HG02852 (cell line): ENCODE data around the gene TENT5A.
A peak's percentile ranks its signal among the peaks of the same experiment; 100 is the strongest.
"Not testable (repeated sequence)": the region's sequence is repeated elsewhere in the genome, so short reads cannot be mapped to it uniquely, and the experiment has no call there.

Experiments
- ATAC-seq: cut with Tn5 transposase; IDR thresholded peaks from one replicate; pipeline ENCODE4 v1.9.1; 2021; ENCODE audit warnings: mild to moderate bottlenecking, moderate library complexity; ENCODE audit not compliant: unreplicated experiment

The TENT5A gene

GRCh38 chr6:81751388-81752083, 945 bp downstream of the TENT5A start:
- no peak for ATAC-seq

GRCh38 chr6:81750681-81751387, 1.6 kb downstream of the TENT5A start:
- no peak for ATAC-seq

GRCh38 chr6:81750200-81750599, 2.3 kb downstream of the TENT5A start:
- ATAC-seq, result no peak

DNA sequence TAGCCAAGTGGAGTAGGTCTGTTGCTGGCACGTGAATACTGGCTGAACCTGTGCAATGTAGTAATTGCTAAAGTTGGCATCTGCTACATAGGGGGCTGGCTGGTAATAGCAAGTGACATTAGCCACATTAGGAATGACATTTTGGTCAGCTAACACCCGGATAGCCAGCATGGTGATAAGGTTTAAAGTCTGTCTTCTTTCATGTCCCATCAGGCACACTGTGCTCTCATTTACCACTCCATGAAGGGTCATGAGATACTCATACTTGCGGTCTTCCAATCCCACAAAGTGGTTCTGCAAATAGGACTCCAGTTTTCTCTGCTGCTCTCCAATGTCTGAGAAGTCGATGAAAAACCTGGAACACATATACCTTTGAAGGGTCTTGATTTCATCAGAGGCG, 2.8 kb downstream of the TENT5A start:
- ATAC-seq, result no peak

DNA sequence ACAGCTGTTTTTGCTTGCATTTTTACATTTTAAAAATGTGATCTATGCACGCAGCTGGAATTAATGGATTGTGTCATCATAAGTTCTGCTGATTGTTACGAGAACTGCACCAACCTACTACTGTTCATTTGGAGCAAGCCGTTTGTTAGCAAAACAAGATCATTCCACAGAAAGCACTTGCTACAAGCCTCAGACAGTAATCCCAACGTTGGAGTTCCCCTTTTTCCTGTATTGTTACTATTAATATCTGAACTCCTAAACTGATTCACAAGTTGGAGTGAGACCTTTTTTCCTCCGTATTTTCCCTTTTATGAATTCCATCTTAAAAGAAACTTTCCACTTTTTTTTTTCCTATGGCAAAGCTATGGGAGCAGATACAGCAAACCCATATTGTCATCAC, 3.5 kb downstream of the TENT5A start:
- no peak for ATAC-seq

DNA sequence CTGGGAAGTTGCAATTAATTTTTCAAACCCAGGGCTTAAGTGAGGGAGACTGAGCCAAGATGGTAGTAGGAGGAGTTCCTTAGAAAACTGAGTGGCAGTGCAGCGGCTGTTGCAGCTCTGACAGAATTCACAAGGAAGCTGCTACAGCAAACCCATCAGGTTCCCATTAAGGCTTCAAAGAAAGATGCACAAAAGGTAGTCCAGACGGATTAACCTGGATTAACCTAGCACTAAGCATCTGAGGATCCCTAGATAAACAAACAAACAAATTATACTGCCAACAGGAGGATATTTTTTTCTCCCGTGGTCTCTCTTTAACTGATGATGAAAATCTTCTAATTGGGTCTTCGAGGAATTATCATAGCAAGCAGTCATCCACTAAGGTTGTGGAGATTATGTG, 5.2 kb downstream of the TENT5A start:
- no peak for ATAC-seq

- no peak for ATAC-seq
Observed at GRCh38 chr6:81744131-81744530, 8.3 kb downstream of the TENT5A start.

DNA sequence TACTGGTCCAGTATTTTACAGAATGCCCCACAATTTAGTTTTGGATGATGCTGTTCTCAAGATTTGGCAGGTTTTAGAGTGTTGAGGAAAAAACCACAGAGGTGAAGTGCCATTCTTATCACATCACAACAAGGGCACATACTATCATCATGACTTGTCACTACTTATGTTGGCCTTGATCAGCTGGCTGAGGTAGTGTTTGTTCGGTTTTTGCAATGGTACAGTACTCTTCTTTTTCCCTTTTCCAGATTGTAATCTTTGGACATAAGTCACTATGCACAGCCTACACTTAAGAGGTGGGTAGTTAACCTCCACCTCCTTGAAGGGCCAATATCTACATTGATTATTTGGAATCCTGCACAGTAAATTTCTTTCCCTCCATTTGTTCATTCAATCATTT, 8.8 kb downstream of the TENT5A start:
- ATAC-seq, result no peak

- ATAC-seq, result no peak
Observed at GRCh38 chr6:81741689-81742088, 10.8 kb downstream of the TENT5A start.

- ATAC-seq, result not testable (repeated sequence)
Observed at GRCh38 chr6:81740591-81740990, 11.9 kb downstream of the TENT5A start.

GRCh38 chr6:81739230-81740195, 13.0 kb downstream of the TENT5A start:
- ATAC-seq, result no peak

DNA sequence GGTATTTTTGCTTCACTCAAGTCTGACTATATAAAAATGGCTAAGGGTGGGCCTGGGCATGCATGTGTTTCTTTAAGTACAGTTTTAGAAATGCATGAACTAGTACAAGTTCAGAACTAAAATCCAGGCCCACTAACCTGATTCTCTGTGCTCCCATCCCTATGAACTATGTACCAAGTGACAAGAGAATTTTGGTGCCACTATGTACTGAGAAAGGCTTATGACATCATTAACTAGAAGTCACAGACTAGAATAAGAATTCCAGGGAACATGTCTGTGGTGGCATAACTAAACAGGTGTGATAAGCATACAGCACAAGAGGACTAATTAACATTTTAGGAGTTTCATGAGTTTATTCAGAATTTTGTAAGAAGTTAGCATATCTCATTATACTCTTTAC, 16.1 kb downstream of the TENT5A start:
- ATAC-seq, result no peak

DNA sequence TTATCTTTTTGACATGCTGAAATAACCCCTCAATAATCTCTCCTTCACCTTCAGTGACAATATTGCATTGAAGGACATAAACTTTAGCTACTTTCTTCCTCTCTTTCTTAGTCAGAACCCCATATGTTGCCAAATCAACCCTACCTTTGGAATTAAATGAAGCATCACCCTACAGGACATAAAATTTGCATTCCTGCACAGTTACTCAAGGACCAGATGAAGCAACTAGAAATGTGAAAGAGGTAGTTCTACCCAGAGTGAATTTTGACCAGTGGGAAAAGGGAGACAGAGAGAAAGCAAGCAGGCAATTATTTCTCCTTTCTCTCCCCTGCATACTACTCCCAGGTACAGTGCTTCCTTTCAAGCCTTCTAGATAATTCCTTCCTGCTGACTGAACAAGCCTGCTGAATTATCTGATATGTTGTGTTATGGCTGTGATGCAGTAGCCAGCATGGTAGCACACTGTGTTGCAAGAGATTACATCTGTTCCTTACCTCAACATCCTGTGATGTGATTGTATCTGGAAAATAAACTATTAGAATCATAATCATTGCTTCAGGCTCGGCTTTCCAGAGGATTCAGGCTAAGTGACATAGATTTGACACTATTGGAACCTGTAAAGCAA, 16.6 kb downstream of the TENT5A start:
- no peak for ATAC-seq

- no peak for ATAC-seq
Observed at GRCh38 chr6:81734500-81735150, 17.9 kb downstream of the TENT5A start.

- ATAC-seq, result no peak
Observed at GRCh38 chr6:81734081-81734480, 18.4 kb downstream of the TENT5A start.

DNA sequence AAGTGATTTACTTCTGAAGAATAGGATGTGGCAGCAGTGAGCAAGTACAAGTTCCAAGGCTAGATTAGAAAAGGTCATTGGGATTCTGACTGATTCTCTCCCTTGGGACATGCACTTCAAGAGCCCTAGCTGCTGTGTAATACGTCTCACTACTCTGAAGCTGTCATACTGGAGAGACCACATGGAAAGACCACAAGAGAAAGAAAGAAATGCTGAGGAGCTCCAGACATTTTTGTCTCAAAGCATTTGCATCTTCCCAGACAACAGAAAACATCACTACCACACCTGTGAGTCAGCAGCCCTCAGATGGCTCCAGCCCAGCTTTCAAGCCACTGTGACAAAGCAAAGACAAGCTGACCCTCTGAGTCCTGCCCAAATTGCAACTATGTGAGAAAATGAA, 20.7 kb downstream of the TENT5A start:
- ATAC-seq, result no peak

GRCh38 chr6:81727876-81728517, 24.5 kb downstream of the TENT5A start:
- ATAC-seq, result peak; percentile 83

DNA sequence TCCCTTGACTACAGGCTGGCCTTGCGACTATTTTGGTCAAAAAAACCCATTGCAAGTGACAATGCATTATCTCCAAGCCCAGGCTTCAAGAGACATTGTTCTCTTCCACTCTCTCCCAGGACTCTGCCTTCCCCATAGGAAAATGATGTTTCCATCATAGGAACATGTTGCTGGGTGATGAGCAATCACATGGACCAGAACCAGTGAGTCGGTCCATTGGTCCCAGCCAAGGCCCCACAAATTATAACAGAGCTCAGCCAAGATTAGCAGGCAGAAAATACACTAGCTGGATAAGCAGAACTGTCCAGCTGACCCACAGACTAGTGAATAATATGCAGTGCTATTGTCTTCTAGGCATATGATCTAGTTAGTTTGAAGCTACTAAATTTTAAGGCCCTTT, 27.4 kb downstream of the TENT5A start:
- ATAC-seq, result no peak

DNA sequence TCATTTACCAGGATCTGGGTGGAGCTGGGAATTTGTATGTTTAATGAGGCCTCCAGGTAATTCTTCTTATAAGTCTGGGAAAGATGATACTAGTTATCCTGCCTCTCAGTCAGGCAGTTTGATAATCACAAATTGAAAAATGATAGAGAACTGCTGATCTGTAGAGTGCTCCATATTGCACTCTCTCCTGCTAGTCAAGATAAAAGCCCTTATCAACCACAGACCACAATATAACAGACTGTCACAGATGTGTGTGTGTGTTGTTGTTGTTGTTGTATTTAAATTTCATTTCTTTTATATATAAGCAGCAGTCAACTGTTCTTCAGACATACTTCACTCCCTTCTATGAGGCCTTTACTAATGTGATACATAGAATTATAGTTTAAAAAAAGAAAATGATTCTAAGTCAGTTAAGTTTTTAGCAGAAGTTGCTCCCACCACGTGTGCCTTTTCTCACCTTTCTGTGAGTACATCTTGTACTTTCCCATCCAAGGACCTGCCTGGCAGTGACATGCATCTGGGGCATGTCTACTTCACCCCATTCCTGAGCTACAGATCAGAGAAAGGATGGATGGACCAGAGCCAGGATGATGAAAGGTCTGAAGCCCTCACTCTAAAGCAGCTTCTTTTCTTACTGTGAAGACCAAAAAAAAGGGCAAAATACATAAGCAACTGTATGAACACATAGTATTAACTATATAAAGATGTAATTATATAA, 29.8 kb downstream of the TENT5A start:
- no peak for ATAC-seq
